ENCODE results near the gene NXF1.

- TF ChIP-seq POLR2AphosphoS5 (IDR thresholded peaks at IDR 0.05) (no peak), EP300 (IDR thresholded peaks at IDR 0.05; ENCODE audit: low read depth) (no peak), POLR2A (IDR thresholded peaks at IDR 0.05) (no peak)
- TF ChIP-seq, protein P1, sequence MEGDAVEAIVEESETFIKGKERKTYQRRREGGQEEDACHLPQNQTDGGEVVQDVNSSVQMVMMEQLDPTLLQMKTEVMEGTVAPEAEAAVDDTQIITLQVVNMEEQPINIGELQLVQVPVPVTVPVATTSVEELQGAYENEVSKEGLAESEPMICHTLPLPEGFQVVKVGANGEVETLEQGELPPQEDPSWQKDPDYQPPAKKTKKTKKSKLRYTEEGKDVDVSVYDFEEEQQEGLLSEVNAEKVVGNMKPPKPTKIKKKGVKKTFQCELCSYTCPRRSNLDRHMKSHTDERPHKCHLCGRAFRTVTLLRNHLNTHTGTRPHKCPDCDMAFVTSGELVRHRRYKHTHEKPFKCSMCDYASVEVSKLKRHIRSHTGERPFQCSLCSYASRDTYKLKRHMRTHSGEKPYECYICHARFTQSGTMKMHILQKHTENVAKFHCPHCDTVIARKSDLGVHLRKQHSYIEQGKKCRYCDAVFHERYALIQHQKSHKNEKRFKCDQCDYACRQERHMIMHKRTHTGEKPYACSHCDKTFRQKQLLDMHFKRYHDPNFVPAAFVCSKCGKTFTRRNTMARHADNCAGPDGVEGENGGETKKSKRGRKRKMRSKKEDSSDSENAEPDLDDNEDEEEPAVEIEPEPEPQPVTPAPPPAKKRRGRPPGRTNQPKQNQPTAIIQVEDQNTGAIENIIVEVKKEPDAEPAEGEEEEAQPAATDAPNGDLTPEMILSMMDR (IDR thresholded peaks at IDR 0.05), result no peak
These were observed 38.2 kb upstream of the NXF1 start for GRCh38 chr11:62843466-62843865.
